Smooth muscle cell (in vitro differentiated cells): ENCODE measurements around the gene KCP. TPM values are rescaled to one million over a fixed set of nuclear protein-coding genes. Genes with fewer than 3 reads are reported as not detected.

Experiments used
- DNase-seq: peaks from one replicate; lab custom pipeline; 2025; ENCODE audit not compliant: unreplicated experiment; lab: John Stamatoyannopoulos, UW
- H2AFZ ChIP-seq: fragments of 200-600 bp; sonication (generic); 2 replicates; pipeline ENCODE4 v1.6.0; 2016; ENCODE audit warnings: antibody characterized with exemption, low read depth, mild to moderate bottlenecking
- H3F3A ChIP-seq: fragments of 200-600 bp; sonication (generic); 2 replicates; pipeline ENCODE4 v1.6.0; 2017; ENCODE audit warnings: antibody characterized with exemption, low read depth
- H3K27ac ChIP-seq: fragments of 200-600 bp; sonication (generic); 2 replicates; pipeline ENCODE4 v1.5.1; 2016; ENCODE audit warnings: low read depth, mild to moderate bottlenecking
- H3K27me3 ChIP-seq: fragments of 200-600 bp; sonication (generic); 2 replicates; pipeline ENCODE4 v1.6.1; 2016; ENCODE audit warnings: low read depth, mild to moderate bottlenecking
- H3K36me3 ChIP-seq: fragments of 200-600 bp; sonication (generic); 2 replicates; pipeline ENCODE4 v1.5.1; 2016; ENCODE audit warnings: low read depth
- H3K4me1 ChIP-seq: fragments of 200-600 bp; sonication (generic); 2 replicates; pipeline ENCODE4 v1.5.1; 2016; ENCODE audit warnings: low read depth
- H3K4me2 ChIP-seq: fragments of 200-600 bp; sonication (generic); 2 replicates; pipeline ENCODE4 v1.6.0; 2016; ENCODE audit warnings: mild to moderate bottlenecking
- H3K4me3 ChIP-seq: fragments of 200-600 bp; sonication (generic); 2 replicates; pipeline ENCODE4 v1.5.1; 2016; ENCODE audit warnings: mild to moderate bottlenecking
- H3K79me2 ChIP-seq: fragments of 200-600 bp; sonication (generic); 2 replicates; pipeline ENCODE4 v1.6.0; 2016; ENCODE audit warnings: low read depth, mild to moderate bottlenecking
- H3K9ac ChIP-seq: fragments of 200-600 bp; sonication (generic); 2 replicates; pipeline ENCODE4 v1.6.0; 2016; ENCODE audit warnings: low read depth
- H3K9me3 ChIP-seq: fragments of 200-600 bp; sonication (generic); replicated peaks from 2 replicates; pipeline ENCODE4 v1.5.1; 2016; ENCODE audit warnings: low read depth
- H4K20me1 ChIP-seq: fragments of 200-600 bp; sonication (generic); 2 replicates; pipeline ENCODE4 v1.6.0; 2016; ENCODE audit warnings: low read depth
- CTCF ChIP-seq: fragments of 200-600 bp; sonication (generic); IDR thresholded peaks from 2 replicates; pipeline ENCODE4 v1.5.1; 2017; ENCODE audit warnings: borderline replicate concordance, mild to moderate bottlenecking, antibody characterized with exemption; ENCODE audit not compliant: insufficient read depth, poor library complexity, severe bottlenecking
- WGBS: methylation state at CpG from one replicate; pipeline ENCODE4 v1.1.7; 2016; ENCODE audit warnings: low lambda C conversion rate; 5-methylcytosine and 5-hydroxymethylcytosine counted together
- polyA plus RNA-seq: library from polyadenylated mRNA; unstranded; fragments of >200 nt; fragmentation: Nextera tagmentation; extraction: Ambion mirVana; gene quantifications from 2 replicates; pipeline ENCODE4 v1.2.1, GENCODE V29; 2016
- total RNA-seq: library from RNA; depleted of rRNA; stranded (reverse); fragments of >200 nt; gene quantifications from 2 replicates; pipeline ENCODE4 v1.2.3, GENCODE V29; 2014

The KCP gene
- total and polyA plus RNA-seq, 2 experiments from 2014 or later = 0.99 to 4.5 TPM

GRCh38 chr7:128835790-128836641 is 74.5 kb downstream of the KCP start:
- no peak for TF ChIP-seq CTCF
- Histone ChIP-seq H3F3A (no peaks in the 10 kb centered on the region), H3K27me3 (no peaks in the 10 kb centered on the region), H3K4me2 (no peak overlapping the region), H3K36me3 (no peaks in the 10 kb centered on the region), H2AFZ (no peak overlapping the region), H3K9ac (no peak overlapping the region), H3K4me3 (no peak overlapping the region), H3K27ac (no peak overlapping the region), H4K20me1 (peaks cover 86% of the 10 kb centered on the region), H3K79me2 (peaks cover 3% of the 10 kb centered on the region), H3K9me3 (no peaks in the 10 kb centered on the region), H3K4me1 (peaks cover 31% of the 10 kb centered on the region)
- WGBS = 91% methylated on average over 14 of the region's 14 CpGs
- DNase-seq = no peak

- no peak for TF ChIP-seq CTCF
- Histone ChIP-seq H3K36me3 (no peaks in the 10 kb centered on the region), H2AFZ (no peak overlapping the region), H3K27ac (no peak overlapping the region), H3K79me2 (peaks cover 3% of the 10 kb centered on the region), H3K27me3 (no peaks in the 10 kb centered on the region), H3K4me1 (peaks cover 34% of the 10 kb centered on the region), H4K20me1 (peaks cover 79% of the 10 kb centered on the region), H3K9ac (no peak overlapping the region), H3K4me3 (no peak overlapping the region), H3F3A (no peaks in the 10 kb centered on the region), H3K9me3 (no peaks in the 10 kb centered on the region), H3K4me2 (no peak overlapping the region)
- DNase-seq = no peak
- WGBS = 97% methylated on average over 16 of the region's 16 CpGs
These were observed 75.2 kb downstream of the KCP start for GRCh38 chr7:128835231-128835751.

- H3K27me3 ChIP-seq = no peaks in the 10 kb centered on the region
- no peaks in the 10 kb centered on the region for H3K36me3 ChIP-seq
- H2AFZ ChIP-seq = no peak overlapping the region
- peaks cover 42% of the 10 kb centered on the region for H3K4me1 ChIP-seq
- H3K79me2 ChIP-seq = peaks cover 3% of the 10 kb centered on the region
- WGBS = 42% methylated on average over 4 of the region's 4 CpGs
- peaks cover 8% of the 10 kb centered on the region for H3F3A ChIP-seq
- no peaks in the 10 kb centered on the region for H3K9me3 ChIP-seq
- DNase-seq = no peak
- no peak for TF ChIP-seq CTCF
- H3K27ac ChIP-seq = peak overlapping the region; percentile 50
- H3K4me2 ChIP-seq = peak overlapping the region; percentile 91
- no peak overlapping the region for H3K4me3 ChIP-seq
- no peak overlapping the region for H3K9ac ChIP-seq
- peaks cover 66% of the 10 kb centered on the region for H4K20me1 ChIP-seq
These were observed 76.6 kb downstream of the KCP start for GRCh38 chr7:128833946-128834325.
